Measurements from ENCODE around the gene PGR. TPM values are rescaled to one million over a fixed set of nuclear protein-coding genes. Genes with fewer than 3 reads are reported as not detected.
"Not testable (repeated sequence)": the region's sequence is repeated elsewhere in the genome, so short reads cannot be mapped to it uniquely, and the experiment has no call there.

Gene PGR
- total RNA-seq, 1 donor from 2014 or later: 14.0 TPM

- no peak for DNase-seq (ENCODE audit: low spot score)
Measured at GRCh38 chr11:101082813-101083212, 46.8 kb downstream of the PGR start.

GRCh38 chr11:101063706-101064105, 65.9 kb downstream of the PGR start:
- DNase-seq (ENCODE audit: low spot score): no peak

- peak; percentile 54 for DNase-seq (ENCODE audit: low spot score)
Measured at GRCh38 chr11:101061606-101062005, 68.0 kb downstream of the PGR start.

GRCh38 chr11:101059331-101059730, 70.3 kb downstream of the PGR start:
- no peak for DNase-seq (ENCODE audit: low spot score)

GRCh38 chr11:101053492-101053891, 76.1 kb downstream of the PGR start:
- DNase-seq (ENCODE audit: low spot score): no peak

- DNase-seq (ENCODE audit: low spot score): no peak
Measured at GRCh38 chr11:101051677-101052076, 77.9 kb downstream of the PGR start.

- DNase-seq (ENCODE audit: low spot score): no peak
Measured at GRCh38 chr11:101049813-101050212, 79.8 kb downstream of the PGR start.

- peak; percentile 42 for DNase-seq (ENCODE audit: low spot score)
Measured at GRCh38 chr11:101049123-101049522, 80.5 kb downstream of the PGR start.

GRCh38 chr11:101048479-101048878, 81.1 kb downstream of the PGR start:
- DNase-seq (ENCODE audit: low spot score): no peak

GRCh38 chr11:101046947-101047346, 82.7 kb downstream of the PGR start:
- DNase-seq (ENCODE audit: low spot score): no peak

- no peak for DNase-seq (ENCODE audit: low spot score)
Measured at GRCh38 chr11:101045415-101045814, 84.2 kb downstream of the PGR start.

- no peak for DNase-seq (ENCODE audit: low spot score)
Measured at GRCh38 chr11:101043940-101044339, 85.7 kb downstream of the PGR start.

GRCh38 chr11:101035872-101036271, 93.7 kb downstream of the PGR start:
- no peak for DNase-seq (ENCODE audit: low spot score)

- peak; percentile 93 for DNase-seq (ENCODE audit: low spot score)
Measured at GRCh38 chr11:101034076-101034475, 95.5 kb downstream of the PGR start.

- DNase-seq (ENCODE audit: low spot score): peak; percentile 90
Measured at GRCh38 chr11:101032991-101033390, 96.6 kb downstream of the PGR start.

- no peak for DNase-seq (ENCODE audit: low spot score)
Measured at GRCh38 chr11:101031713-101032112, 97.9 kb downstream of the PGR start.

GRCh38 chr11:101030692-101031091, 98.9 kb downstream of the PGR start:
- no peak for DNase-seq (ENCODE audit: low spot score)

- no peak for DNase-seq (ENCODE audit: low spot score)
Measured at GRCh38 chr11:101030015-101030414, 99.6 kb downstream of the PGR start.

GRCh38 chr11:101028644-101029043, 101.0 kb downstream of the PGR start:
- DNase-seq (ENCODE audit: low spot score): no peak

- DNase-seq (ENCODE audit: low spot score): no peak
Measured at GRCh38 chr11:101022256-101022655, 107.4 kb downstream of the PGR start.

- no peak for DNase-seq (ENCODE audit: low spot score)
Measured at GRCh38 chr11:101019870-101020269, 109.7 kb downstream of the PGR start.

- no peak for DNase-seq (ENCODE audit: low spot score)
Measured at GRCh38 chr11:101014600-101015285, 114.9 kb downstream of the PGR start.

GRCh38 chr11:101013702-101014101, 115.9 kb downstream of the PGR start:
- DNase-seq (ENCODE audit: low spot score): not testable (repeated sequence)

- no peak for DNase-seq (ENCODE audit: low spot score)
Measured at GRCh38 chr11:101011881-101012280, 117.7 kb downstream of the PGR start.

Measured in umbilical cord (tissue), 2 donors.